Measurements from ENCODE around the gene CDH7. TPM values are rescaled to one million over a fixed set of nuclear protein-coding genes. Genes with fewer than 3 reads are reported as not detected.

The CDH7 gene
- total RNA-seq, 1 experiment from 2014 or later = not detected

DNA sequence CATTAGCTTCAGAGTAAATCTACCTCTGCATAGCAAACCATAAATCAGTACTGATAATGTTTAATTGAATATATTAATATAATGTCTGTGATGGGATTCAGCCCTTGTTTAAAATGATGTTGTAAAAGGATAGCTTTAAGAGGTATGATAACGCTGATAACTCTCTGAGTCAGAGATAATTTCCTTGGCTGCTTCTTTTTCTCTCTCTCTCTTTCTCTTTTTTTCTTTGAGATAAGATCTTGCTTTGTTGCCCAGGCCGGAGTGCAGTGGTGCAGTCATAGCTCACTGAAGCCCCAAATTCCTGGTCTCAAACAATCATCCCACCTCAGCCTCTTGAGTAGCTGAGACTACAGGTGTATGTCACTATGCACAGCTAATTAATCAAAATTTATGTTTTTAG, 35.7 kb downstream of the CDH7 start:
- in situ Hi-C loops (cut with HindIII; ENCODE audit: low pct_unique_long_range_greater_than_20kb, low sequenced_read_pairs) (no loop called here), intact Hi-C loops (cut with micrococcal nuclease; ENCODE audit: unreplicated experiment) (no loop called here)
- BruUV-seq (replicated peaks) = no TSS peak
- DNase-seq (ENCODE audit: low read depth, low spot score) = no peak
- Histone ChIP-seq H3K27ac (ENCODE audit: low read length) (no peak overlapping the region), H3K36me3 (ENCODE audit: control insufficient read depth, insufficient read depth, low read length) (no peaks in the 10 kb centered on the region), H3K9me3 (ENCODE audit: control insufficient read depth, insufficient read depth, low read depth, low read length) (no peaks in the 10 kb centered on the region), H3K4me1 (ENCODE audit: control insufficient read depth, insufficient read depth, low read length) (no peaks in the 10 kb centered on the region), H3K4me3 (ENCODE audit: low read depth in 2 of 2, low read length in 2 of 2) (no peak overlapping the region), H3K27me3 (ENCODE audit: control insufficient read depth, insufficient read depth, low read length) (no peaks in the 10 kb centered on the region)
- CTCF ChIA-PET = no interaction called here
- POLR2A ChIA-PET = no interaction called here
- TF ChIP-seq POLR2AphosphoS5 (IDR thresholded peaks at IDR 0.05; ENCODE audit: low read depth, low read length) (no peak), TCF7L2 (IDR thresholded peaks at IDR 0.05; ENCODE audit: low read depth, low read length) (no peak), SIN3A (IDR thresholded peaks at IDR 0.05; ENCODE audit: borderline replicate concordance, insufficient read depth, low read depth, low read length) (no peak)
- TF ChIP-seq, protein P1, sequence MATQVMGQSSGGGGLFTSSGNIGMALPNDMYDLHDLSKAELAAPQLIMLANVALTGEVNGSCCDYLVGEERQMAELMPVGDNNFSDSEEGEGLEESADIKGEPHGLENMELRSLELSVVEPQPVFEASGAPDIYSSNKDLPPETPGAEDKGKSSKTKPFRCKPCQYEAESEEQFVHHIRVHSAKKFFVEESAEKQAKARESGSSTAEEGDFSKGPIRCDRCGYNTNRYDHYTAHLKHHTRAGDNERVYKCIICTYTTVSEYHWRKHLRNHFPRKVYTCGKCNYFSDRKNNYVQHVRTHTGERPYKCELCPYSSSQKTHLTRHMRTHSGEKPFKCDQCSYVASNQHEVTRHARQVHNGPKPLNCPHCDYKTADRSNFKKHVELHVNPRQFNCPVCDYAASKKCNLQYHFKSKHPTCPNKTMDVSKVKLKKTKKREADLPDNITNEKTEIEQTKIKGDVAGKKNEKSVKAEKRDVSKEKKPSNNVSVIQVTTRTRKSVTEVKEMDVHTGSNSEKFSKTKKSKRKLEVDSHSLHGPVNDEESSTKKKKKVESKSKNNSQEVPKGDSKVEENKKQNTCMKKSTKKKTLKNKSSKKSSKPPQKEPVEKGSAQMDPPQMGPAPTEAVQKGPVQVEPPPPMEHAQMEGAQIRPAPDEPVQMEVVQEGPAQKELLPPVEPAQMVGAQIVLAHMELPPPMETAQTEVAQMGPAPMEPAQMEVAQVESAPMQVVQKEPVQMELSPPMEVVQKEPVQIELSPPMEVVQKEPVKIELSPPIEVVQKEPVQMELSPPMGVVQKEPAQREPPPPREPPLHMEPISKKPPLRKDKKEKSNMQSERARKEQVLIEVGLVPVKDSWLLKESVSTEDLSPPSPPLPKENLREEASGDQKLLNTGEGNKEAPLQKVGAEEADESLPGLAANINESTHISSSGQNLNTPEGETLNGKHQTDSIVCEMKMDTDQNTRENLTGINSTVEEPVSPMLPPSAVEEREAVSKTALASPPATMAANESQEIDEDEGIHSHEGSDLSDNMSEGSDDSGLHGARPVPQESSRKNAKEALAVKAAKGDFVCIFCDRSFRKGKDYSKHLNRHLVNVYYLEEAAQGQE (IDR thresholded peaks at IDR 0.05; ENCODE audit: insufficient read depth in 1 of 2, low read depth in 2 of 2, low read length in 1 of 2) = no peak
- TF ChIP-seq, protein P2, sequence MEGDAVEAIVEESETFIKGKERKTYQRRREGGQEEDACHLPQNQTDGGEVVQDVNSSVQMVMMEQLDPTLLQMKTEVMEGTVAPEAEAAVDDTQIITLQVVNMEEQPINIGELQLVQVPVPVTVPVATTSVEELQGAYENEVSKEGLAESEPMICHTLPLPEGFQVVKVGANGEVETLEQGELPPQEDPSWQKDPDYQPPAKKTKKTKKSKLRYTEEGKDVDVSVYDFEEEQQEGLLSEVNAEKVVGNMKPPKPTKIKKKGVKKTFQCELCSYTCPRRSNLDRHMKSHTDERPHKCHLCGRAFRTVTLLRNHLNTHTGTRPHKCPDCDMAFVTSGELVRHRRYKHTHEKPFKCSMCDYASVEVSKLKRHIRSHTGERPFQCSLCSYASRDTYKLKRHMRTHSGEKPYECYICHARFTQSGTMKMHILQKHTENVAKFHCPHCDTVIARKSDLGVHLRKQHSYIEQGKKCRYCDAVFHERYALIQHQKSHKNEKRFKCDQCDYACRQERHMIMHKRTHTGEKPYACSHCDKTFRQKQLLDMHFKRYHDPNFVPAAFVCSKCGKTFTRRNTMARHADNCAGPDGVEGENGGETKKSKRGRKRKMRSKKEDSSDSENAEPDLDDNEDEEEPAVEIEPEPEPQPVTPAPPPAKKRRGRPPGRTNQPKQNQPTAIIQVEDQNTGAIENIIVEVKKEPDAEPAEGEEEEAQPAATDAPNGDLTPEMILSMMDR (IDR thresholded peaks at IDR 0.05) = no peak
- ATAC-seq = no peak

DNA sequence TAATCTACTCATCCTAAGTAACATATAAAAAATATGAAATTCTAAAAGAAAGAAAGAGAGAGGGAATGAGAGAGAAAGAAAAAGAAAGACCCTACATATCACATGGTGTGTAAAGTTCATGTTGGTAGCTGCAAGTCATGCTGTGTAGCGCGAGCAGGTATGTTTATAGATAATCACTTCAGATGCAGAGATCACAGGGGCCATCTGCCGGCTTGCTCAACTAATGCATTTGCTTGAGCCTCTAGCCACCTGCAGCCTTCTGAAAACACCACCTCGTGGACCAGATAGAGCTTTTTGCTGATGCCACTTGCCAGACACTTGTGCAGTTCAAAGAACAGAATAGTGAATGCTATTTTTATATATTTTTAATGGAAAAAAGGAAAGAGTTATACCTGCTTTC, 37.6 kb downstream of the CDH7 start:
- DNase-seq (ENCODE audit: low read depth, low spot score) (no peak), ATAC-seq (no peak)
- TF ChIP-seq, protein P1 (IDR thresholded peaks at IDR 0.05; ENCODE audit: insufficient read depth in 1 of 2, low read depth in 2 of 2, low read length in 1 of 2) = no peak
- TF ChIP-seq, protein P2 (IDR thresholded peaks at IDR 0.05) = peak; percentile 20; the same call in 1 of the 2 replicates
- intact Hi-C loops (cut with micrococcal nuclease; ENCODE audit: unreplicated experiment) (no loop called here), in situ Hi-C loops (cut with HindIII; ENCODE audit: low pct_unique_long_range_greater_than_20kb, low sequenced_read_pairs) (no loop called here)
- no TSS peak for BruUV-seq (replicated peaks)
- POLR2A ChIA-PET = no interaction called here
- H3K27me3 ChIP-seq (ENCODE audit: control insufficient read depth, insufficient read depth, low read length) = no peaks in the 10 kb centered on the region
- H3K9me3 ChIP-seq (ENCODE audit: control insufficient read depth, insufficient read depth, low read depth, low read length) = no peaks in the 10 kb centered on the region
- no peak overlapping the region for H3K4me3 ChIP-seq (ENCODE audit: low read depth in 2 of 2, low read length in 2 of 2)
- CTCF ChIA-PET = no interaction called here
- no peaks in the 10 kb centered on the region for H3K36me3 ChIP-seq (ENCODE audit: control insufficient read depth, insufficient read depth, low read length)
- no peak overlapping the region for H3K27ac ChIP-seq (ENCODE audit: low read length)
- no peaks in the 10 kb centered on the region for H3K4me1 ChIP-seq (ENCODE audit: control insufficient read depth, insufficient read depth, low read length)
